K562 (cell line): ENCODE results near the gene CHRNB1.

Experiments used
- EZH2 ChIP-seq: IDR thresholded peaks from 2 replicates; pipeline ENCODE4 v1.6.1; 2012; ENCODE audit warnings: low read depth, mild to moderate bottlenecking, inconsistent platforms, low read length, borderline replicate concordance
- FOXJ3 ChIP-seq: sonication (generic); formaldehyde crosslinking; IDR thresholded peaks from 2 replicates; pipeline ENCODE4 v1.4.0; 2020; ENCODE audit warnings: mild to moderate bottlenecking, missing genetic modification reagents
- HDAC2 ChIP-seq: fragments of 450-650 bp; IDR thresholded peaks from 2 replicates; pipeline ENCODE4 v1.6.1; 2016; ENCODE audit warnings: mild to moderate bottlenecking
- ILK ChIP-seq: fragments of 450-650 bp; IDR thresholded peaks from 2 replicates; pipeline ENCODE4 v1.6.1; 2016; ENCODE audit warnings: missing genetic modification characterization, low read depth, mild to moderate bottlenecking, missing compliant biosample characterization, moderate library complexity, borderline replicate concordance
- NFXL1 ChIP-seq: fragments of 450-650 bp; formaldehyde crosslinking; IDR thresholded peaks from 2 replicates; pipeline ENCODE4 v1.4.0; 2021; ENCODE audit warnings: mild to moderate bottlenecking
- POLR2A ChIP-seq: fragments of 450-650 bp; conservative IDR thresholded peaks from 2 replicates; pipeline ENCODE4 v1.6.1; 2016
- POLR2AphosphoS5 ChIP-seq: IDR thresholded peaks from 2 replicates; pipeline ENCODE4 v1.6.1; 2011; ENCODE audit warnings: mild to moderate bottlenecking, low read depth, low read length, moderate library complexity; ENCODE audit not compliant: control insufficient read depth, insufficient read depth
- TCF7L2 ChIP-seq: fragments of 150-350 bp; IDR thresholded peaks from 2 replicates; pipeline ENCODE4 v1.6.1; 2016; ENCODE audit warnings: low read depth, mild to moderate bottlenecking, low read length, moderate library complexity
- ZNF274 ChIP-seq: IDR thresholded peaks from 2 replicates; pipeline ENCODE4 v1.6.1; 2011; ENCODE audit warnings: low read depth, mild to moderate bottlenecking, low read length, moderate library complexity, borderline replicate concordance
- TF ChIP-seq, protein P1 (sequence below): sonication (generic); formaldehyde crosslinking; IDR thresholded peaks from 2 replicates; pipeline ENCODE4 v1.8.1; 2022; ENCODE audit warnings: missing genetic modification reagents
- TF ChIP-seq, protein P2 (sequence below), 3 experiments: IDR thresholded peaks in 2 of 3; conservative IDR thresholded peaks in 1 of 3; 2 replicates each; pipeline ENCODE4 v1.5.1; 2011 to 2012; ENCODE audit warnings: low read length in 3 of 3, mild to moderate bottlenecking in 3 of 3, control low read depth in 2 of 3, improper control_type of control experiment in 1 of 3, inconsistent platforms in 1 of 3, low read depth in 1 of 3, mixed read lengths in 1 of 3, moderate library complexity in 1 of 3; ENCODE audit not compliant: insufficient read depth in 2 of 3
- TF ChIP-seq, protein P3 (sequence below): fragments of 250-450 bp; sonication (Bioruptor Pico); IDR thresholded peaks from 2 replicates; pipeline ENCODE4 v1.4.0; 2020; ENCODE audit warnings: mild to moderate bottlenecking, moderate library complexity
- TF ChIP-seq, protein P4 (sequence below), 3 experiments: fragments of 200-800 bp in 1 of 3; sonication (Bioruptor generic) in 1 of 3; sonication (generic) in 1 of 3; formaldehyde crosslinking in 1 of 3; IDR thresholded peaks; 2 replicates each; pipeline versions ENCODE4 v1.6.1 to v1.8.0; 2016 to 2022; ENCODE audit warnings: mild to moderate bottlenecking in 2 of 3, missing compliant biosample characterization in 2 of 3, missing genetic modification characterization in 2 of 3, missing genetic modification reagents in 1 of 3

DNA sequence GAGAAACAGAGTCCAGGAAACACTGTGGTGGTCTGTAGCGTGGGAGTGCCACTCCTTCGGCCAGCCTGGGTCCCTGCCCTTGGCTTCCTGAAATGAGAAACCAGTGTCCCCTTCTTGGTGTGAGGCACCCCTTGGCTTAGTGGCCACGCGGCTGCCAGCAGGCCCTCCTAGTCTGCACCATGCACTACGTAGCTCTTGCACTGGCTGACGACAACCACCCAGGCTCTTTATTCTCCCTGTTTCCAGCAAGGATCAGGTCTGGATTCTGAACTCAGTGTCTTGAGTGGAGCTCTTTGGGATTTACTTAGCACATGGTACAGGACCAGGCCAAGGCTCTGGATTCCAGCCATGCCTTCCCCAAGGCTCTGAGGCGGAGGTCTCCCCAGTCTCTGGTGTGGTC lies 17.3 kb upstream of the CHRNB1 start:
- TF ChIP-seq, protein P1, sequence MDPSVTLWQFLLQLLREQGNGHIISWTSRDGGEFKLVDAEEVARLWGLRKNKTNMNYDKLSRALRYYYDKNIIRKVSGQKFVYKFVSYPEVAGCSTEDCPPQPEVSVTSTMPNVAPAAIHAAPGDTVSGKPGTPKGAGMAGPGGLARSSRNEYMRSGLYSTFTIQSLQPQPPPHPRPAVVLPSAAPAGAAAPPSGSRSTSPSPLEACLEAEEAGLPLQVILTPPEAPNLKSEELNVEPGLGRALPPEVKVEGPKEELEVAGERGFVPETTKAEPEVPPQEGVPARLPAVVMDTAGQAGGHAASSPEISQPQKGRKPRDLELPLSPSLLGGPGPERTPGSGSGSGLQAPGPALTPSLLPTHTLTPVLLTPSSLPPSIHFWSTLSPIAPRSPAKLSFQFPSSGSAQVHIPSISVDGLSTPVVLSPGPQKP (CRISPR knock-in tag) = no peak
- no peak for TF ChIP-seq ZNF274
- TF ChIP-seq POLR2AphosphoS5 = no peak
- no peak for TF ChIP-seq POLR2A
- no peak for TF ChIP-seq FOXJ3 (CRISPR knock-in tag)
- no peak for TF ChIP-seq ILK (tag)
- no peak for TF ChIP-seq EZH2
- no peak for TF ChIP-seq TCF7L2
- TF ChIP-seq, protein P2, sequence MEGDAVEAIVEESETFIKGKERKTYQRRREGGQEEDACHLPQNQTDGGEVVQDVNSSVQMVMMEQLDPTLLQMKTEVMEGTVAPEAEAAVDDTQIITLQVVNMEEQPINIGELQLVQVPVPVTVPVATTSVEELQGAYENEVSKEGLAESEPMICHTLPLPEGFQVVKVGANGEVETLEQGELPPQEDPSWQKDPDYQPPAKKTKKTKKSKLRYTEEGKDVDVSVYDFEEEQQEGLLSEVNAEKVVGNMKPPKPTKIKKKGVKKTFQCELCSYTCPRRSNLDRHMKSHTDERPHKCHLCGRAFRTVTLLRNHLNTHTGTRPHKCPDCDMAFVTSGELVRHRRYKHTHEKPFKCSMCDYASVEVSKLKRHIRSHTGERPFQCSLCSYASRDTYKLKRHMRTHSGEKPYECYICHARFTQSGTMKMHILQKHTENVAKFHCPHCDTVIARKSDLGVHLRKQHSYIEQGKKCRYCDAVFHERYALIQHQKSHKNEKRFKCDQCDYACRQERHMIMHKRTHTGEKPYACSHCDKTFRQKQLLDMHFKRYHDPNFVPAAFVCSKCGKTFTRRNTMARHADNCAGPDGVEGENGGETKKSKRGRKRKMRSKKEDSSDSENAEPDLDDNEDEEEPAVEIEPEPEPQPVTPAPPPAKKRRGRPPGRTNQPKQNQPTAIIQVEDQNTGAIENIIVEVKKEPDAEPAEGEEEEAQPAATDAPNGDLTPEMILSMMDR (IDR thresholded peaks at IDR 0.05 in 2 of 3, conservative IDR thresholded peaks at IDR 0.05 in 1 of 3; ENCODE audit: insufficient read depth in 2 of 3, low read depth in 1 of 3, low read length in 3 of 3) = no peak
- TF ChIP-seq, protein P3, sequence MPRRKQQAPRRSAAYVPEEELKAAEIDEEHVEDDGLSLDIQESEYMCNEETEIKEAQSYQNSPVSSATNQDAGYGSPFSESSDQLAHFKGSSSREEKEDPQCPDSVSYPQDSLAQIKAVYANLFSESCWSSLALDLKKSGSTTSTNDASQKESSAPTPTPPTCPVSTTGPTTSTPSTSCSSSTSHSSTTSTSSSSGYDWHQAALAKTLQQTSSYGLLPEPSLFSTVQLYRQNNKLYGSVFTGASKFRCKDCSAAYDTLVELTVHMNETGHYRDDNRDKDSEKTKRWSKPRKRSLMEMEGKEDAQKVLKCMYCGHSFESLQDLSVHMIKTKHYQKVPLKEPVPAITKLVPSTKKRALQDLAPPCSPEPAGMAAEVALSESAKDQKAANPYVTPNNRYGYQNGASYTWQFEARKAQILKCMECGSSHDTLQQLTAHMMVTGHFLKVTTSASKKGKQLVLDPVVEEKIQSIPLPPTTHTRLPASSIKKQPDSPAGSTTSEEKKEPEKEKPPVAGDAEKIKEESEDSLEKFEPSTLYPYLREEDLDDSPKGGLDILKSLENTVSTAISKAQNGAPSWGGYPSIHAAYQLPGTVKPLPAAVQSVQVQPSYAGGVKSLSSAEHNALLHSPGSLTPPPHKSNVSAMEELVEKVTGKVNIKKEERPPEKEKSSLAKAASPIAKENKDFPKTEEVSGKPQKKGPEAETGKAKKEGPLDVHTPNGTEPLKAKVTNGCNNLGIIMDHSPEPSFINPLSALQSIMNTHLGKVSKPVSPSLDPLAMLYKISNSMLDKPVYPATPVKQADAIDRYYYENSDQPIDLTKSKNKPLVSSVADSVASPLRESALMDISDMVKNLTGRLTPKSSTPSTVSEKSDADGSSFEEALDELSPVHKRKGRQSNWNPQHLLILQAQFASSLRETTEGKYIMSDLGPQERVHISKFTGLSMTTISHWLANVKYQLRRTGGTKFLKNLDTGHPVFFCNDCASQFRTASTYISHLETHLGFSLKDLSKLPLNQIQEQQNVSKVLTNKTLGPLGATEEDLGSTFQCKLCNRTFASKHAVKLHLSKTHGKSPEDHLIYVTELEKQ = no peak
- no peak for TF ChIP-seq HDAC2
- TF ChIP-seq, protein P4, sequence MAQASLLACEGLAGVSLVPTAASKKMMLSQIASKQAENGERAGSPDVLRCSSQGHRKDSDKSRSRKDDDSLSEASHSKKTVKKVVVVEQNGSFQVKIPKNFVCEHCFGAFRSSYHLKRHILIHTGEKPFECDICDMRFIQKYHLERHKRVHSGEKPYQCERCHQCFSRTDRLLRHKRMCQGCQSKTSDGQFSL (CRISPR knock-in tag; IDR thresholded peaks at IDR 0.05) = no peak
- TF ChIP-seq, protein P4 (tag; IDR thresholded peaks at IDR 0.05) = no peak
- no peak for TF ChIP-seq NFXL1 (CRISPR knock-in tag)
